Measurements from ENCODE around the gene CCNB3.
A peak's percentile ranks its signal among the peaks of the same experiment; 100 is the strongest.
"Not testable (repeated sequence)": the region's sequence is repeated elsewhere in the genome, so short reads cannot be mapped to it uniquely, and the experiment has no call there.

The CCNB3 gene, protein sequence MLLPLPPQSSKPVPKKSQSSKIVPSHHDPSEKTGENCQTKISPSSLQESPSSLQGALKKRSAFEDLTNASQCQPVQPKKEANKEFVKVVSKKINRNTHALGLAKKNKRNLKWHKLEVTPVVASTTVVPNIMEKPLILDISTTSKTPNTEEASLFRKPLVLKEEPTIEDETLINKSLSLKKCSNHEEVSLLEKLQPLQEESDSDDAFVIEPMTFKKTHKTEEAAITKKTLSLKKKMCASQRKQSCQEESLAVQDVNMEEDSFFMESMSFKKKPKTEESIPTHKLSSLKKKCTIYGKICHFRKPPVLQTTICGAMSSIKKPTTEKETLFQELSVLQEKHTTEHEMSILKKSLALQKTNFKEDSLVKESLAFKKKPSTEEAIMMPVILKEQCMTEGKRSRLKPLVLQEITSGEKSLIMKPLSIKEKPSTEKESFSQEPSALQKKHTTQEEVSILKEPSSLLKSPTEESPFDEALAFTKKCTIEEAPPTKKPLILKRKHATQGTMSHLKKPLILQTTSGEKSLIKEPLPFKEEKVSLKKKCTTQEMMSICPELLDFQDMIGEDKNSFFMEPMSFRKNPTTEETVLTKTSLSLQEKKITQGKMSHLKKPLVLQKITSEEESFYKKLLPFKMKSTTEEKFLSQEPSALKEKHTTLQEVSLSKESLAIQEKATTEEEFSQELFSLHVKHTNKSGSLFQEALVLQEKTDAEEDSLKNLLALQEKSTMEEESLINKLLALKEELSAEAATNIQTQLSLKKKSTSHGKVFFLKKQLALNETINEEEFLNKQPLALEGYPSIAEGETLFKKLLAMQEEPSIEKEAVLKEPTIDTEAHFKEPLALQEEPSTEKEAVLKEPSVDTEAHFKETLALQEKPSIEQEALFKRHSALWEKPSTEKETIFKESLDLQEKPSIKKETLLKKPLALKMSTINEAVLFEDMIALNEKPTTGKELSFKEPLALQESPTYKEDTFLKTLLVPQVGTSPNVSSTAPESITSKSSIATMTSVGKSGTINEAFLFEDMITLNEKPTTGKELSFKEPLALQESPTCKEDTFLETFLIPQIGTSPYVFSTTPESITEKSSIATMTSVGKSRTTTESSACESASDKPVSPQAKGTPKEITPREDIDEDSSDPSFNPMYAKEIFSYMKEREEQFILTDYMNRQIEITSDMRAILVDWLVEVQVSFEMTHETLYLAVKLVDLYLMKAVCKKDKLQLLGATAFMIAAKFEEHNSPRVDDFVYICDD (N-terminal part only)

DNA sequence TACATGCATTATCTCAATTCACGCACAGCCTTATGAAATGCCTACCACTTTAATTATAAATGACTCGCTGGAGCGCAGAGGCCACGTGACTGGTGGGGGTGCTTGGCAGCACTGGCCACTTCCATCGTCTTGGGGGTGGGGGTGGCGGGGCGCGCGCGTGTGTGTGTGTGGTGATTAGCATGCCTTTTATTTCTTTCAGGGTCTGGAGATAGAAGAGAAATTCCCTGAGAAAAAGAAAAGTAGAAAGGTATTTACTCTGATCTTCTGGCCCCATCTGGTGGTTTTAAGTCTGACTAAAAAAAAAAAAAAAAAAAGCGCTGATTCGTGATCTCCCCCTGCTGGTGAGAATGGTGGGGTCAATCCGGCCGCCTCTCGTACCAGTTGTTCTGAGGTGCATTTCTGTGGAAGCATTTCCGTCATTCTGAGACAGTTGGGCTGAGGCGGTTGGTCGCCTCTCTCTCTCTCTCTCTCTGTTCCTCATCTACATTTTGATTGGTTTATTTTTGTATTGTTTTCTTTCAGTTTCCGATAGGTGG is at the start of gene CCNB3:
CCNB3 (plus strand) TSS at position 402 of the 536 bp plus-strand sequence. CDS start 80,399 bp downstream, outside the sequence.
- peak; percentile 77 for DNase-seq

DNA sequence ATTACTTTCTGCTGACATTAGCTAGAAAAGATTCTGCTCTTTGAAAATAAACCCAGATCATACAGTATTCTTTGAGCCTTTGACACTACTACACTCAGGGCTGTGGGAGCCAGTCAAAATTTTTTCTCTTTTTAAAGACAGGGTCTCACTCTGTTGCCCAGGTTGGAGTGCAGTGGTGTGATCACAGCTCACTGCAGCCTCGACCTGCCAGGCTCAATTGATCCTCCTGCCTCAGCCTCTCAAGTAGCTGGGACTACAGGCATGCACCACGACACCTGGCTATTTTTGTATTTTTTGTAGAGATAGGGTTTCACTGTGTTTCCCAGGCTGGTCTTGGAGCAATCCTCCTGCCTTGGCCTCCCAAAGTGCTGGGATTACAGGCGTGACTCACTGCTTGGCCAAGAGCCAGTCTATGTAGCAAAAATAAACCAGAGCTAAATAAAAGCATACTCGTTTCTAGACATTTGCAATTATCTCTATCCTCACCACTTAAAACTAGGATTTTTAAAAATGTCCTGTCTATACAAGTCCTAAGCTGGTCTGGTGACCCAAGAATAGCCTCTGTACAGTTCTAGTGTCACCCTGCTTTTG is 46.9 kb upstream of the CCNB3 start:
- peak; percentile 22 for DNase-seq

DNA sequence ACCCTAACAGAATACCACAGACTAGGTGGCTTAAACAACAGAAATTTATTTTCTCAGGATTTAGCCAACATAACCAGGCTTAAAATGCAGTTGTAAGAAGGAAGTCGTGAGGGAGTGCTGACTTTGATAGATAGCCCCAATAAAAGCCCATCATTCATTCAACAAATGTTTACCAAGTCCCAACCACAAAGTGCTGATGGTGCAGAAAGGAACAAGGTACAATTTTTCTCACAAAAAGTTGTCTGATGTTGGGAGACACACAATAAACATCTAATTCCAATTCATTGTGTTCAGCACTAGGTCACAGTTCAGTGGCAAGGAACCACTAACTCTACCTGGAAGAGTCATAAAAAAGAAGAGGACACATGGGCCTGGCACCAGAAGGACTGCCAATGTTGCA is 46.0 kb upstream of the CCNB3 start:
- DNase-seq, result no peak

DNA sequence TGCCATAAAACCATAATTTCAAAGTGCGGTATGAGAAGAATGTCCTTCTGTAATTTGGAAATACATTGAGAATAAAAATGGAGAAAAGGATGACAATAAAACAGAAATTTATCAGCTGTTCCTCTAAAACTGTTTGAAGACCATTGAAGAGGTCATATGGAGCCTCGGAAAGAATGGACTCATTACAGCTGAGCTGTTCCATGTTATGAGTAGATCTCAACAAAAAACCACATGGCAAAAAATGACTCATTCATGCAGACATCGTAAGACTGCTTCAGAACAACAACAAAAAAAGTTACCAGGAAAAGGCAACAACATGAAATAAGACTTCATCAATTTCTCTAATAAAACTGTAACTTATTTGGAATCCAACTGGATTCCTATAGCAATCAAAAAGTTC is 43.4 kb upstream of the CCNB3 start:
- DNase-seq, result no peak

DNA sequence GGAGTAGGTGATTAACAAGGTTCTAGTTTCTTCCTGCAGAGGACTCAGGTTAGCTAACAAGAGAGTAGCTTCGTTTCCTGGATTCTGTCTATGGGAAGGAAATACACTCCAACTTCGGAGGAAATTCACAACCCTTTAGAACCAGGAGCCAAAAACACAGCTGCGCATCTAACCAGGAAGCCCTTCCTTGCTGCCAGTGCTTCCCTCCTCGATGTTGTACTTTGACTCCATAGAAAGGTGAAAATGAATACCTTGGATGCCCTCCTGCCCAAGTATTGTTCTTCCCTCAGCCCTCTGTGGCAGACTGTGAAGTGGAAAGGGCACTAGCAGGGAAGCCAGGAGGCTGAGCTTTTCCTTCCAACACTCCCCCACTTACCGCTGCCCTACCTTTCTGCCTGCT is 38.8 kb upstream of the CCNB3 start:
- DNase-seq, result no peak

DNA sequence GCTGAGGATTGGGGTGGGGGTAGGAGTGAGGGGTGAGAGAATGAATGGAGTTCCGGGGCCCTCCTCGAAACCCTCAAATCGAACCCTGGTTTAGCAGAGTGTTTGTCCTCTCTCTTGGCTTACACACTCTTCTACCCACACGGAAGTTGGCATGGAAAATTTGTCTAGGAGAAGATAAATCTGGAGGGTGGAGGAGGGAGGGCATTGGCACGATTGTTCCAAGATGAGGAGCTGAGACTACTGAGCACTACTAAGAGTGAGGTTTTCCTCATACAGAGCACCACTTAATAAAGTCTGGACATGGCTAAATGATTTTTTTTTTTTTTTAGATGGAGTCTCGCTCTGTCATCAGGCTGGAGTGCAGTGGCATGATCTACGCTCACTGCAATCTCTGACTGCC is 37.2 kb upstream of the CCNB3 start:
- DNase-seq, result no peak

DNA sequence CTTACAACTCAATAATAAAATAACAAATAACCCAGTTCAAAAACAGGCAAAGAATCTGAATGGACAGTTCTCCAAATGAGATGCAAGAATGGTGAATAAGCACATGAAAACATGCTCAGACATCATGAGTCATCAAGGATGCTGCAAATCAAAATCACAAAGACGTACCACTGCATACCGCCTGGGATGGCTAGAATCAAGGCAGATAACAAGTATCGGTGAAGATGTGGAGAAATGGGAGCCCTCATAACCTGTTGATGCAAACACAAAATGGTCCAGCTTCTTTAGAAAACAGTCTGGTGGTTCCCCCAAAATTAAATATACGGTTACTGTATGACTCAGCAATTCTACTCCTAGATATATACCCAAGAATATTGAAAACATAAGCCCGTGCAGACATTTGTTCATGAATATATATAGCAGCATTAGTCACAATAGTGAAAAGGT is 36.3 kb upstream of the CCNB3 start:
- peak; percentile 24 for DNase-seq

DNA sequence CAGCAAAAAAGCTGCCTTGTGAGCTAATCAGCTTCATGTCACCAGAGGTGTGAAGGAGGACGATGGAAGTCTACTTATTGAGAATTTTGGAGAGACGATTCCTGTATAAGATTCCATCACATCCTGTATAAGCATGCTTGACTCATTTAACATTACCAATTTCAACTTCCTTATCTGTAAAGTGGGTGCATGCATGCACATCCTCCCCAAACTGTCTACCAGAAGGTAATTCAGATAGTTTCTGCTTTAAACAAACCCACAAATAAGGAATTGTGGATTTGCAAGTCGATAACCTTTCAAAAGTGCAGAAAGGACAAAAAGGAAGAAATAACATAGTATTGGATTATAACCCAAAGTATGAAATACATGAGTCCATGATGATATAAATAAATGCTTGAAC is 34.8 kb upstream of the CCNB3 start:
- no peak for DNase-seq

DNA sequence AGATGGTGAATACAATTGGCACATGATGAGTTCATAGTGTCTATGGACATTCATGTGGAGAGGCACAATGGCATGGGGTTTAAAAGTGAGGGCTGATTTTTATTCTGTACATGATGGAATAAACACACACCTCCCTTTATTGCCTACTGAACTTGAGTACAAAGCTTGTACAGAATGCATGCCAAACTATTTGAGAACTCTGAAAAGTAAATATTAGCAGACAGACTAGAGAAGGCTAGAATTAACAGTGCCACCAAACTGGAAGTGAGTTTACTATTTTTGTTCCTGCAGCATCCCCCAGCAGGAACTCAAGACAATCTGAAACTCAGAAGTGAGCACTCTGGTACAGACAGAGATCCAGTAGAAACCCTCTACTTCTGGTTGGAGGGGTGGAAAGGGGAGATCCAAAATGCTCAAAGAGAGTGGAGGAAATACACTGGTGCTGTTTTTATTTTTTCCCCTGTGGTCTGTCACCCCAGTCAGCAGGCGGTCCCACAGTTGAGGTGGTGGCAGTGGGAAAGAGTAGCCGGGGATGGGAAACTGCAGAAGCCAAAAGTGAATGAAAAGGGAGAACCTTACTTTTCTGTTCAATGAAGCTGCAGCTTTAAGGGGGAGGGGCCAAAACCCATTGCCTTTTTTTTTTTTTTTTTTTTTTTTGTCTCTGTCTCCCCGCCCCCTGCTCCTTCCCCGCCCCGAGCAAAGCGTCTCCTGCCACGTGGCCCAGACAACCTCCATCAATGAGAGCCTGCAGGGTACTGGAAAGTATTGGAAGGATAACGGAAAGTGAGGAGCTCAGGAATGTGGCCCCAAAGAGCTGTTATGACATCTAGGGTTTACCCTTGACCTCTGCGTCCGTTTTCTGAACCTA is 24.3 kb upstream of the CCNB3 start:
- DNase-seq, result no peak

DNA sequence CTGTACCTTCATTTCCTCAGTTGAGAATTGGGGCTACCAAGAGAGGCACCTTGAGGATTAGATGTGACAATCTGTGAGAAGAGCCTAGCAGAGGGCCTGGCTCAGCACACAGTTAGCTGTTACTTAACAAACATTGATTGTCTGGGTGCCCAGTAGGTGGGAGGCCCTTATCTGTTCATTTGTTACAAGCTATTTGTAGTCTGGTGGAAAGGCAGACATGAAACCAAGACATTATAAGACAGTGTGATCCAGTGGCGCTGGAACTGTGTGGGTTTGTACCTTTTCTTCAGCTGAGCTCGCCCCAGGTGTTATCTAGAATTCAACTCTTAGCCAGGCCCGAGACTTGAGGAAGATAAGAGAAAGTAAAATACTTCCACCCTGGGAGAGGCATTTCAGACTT is 20.7 kb upstream of the CCNB3 start:
- no peak for DNase-seq

DNA sequence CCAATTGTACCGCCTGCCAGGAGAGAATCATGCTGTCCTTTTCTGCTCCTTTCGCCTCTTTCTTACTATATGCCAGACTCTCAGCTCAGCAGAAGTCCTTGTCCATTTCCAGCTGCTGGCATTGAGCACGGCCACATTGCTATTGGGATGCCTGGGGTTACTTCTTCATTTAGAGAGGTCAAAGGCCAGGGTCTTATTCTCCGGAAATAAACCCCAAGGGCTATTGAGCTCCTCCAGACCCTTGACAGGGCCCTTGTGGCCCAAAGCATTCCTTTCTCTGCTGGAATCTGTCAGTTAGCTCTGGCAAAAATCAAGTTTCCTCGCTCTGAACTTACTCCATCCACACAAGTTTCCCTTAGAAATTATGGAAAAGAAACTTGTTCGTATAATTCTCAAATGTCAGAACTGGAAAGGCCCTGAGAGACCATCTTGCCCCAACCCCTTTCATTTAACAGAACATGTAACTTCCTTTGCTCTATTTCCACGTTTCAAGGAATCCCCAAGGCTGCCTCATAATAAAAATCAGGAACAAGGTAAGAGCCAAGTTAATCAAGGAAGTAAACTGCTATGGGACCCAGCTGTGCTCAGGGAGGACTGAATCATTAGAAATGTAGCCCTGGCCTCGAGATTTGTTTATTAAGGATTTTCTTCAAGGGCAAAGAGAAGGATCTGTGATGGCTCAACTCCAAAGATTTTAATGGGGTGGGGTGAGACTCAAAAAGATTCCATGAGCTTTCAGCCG is 15.5 kb upstream of the CCNB3 start:
- no peak for DNase-seq

DNA sequence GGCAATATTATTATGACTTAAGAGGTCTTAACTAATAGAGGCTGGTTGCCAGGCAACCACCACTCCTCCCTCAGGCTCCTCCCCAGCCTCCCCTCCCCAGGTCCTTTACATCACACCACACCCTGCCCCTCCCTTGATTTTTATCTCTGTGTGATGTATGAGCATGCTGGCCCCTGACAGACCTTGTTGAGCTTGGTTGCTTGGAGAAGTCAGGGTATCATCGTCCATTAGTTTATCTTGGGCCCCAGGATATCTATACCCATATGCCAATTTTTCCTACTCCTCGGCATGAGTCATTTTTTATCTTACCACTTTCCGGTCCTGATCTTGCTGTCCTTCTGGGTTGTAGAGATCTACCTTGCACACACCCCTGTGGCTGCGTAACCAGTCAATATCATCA is 6.2 kb upstream of the CCNB3 start:
- DNase-seq, result no peak

DNA sequence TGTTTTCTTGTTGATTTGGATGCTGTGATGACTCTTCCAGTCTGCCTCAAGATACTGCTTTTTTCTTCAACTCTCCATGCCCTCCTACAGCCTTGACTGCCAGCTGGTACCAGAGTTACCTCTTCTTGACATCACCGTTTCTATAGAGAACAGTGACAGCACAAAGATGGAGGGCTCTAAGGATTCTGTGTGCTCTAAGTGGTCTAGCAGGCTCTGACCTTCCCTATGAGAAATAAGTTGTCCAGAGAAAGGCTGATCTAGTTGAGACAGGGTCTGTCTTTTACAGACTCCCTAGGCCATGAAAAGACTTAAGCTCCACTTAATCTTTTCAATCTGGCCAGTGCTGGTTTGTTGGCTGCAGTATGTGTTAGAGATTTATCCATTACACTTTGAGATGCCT is 3.7 kb upstream of the CCNB3 start, which contains the start of gene AKAP4:
AKAP4 (minus strand) TSS at position 101 of the 400 bp plus-strand sequence. CDS start 118 bp downstream, outside the sequence.
- no peak for DNase-seq

DNA sequence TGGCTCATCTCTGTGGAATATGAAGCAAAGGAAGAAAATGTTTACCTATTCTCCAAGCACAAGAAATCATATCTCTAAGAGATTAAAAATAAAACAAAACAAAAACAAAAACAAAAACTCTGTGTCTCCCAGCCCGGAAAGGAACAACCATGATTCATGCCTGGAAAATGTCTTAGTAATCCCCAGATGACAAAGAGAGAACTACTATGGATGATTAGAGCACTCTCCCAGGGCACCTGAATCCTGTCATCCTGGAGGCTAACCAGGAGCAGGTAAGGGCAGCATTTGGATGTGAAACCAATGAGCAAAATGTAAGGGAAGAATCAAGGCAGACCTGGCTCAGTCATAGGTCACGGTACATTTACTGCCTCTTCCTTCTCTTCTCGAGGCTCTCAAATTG is 2.0 kb upstream of the CCNB3 start:
- DNase-seq, result no peak

DNA sequence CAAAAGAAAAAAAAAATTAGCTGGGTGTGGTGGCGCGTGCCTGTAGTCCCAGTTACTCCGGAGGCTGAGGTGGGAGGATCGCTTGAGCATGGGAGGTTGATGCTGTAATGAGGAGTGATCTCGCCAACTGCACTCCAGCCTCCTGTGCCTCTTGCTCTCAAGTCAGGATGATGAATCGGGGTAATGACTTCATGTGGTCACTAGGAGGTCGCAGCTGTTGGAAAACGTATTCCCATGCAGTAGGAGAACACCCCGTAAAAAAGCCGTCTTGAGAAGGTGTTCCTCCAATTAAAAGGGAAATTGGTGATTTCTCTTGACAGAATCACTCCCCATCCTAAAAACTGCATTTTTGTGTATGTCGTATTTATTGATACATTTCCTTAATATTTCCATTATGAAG is 2.2 kb downstream of the CCNB3 start:
- no peak for DNase-seq

DNA sequence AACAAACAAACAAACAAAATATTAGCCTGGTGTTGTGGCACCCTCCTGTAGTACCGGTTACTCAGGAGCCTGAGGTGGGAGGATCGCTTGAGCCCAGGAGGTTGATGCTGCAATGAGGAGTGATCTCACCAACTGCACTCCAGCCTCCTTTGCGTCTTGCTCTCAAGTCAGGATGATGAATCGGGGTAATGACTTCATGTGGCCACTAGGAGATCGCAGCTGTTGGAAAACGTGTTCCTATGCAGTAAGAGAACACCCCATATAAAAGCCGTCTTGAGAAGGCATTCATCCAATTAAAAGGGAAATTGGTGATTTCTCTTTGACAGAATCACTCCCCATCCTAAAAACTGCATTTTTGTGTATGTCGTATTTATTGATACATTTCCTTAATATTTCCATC is 6.9 kb downstream of the CCNB3 start:
- DNase-seq, result peak; percentile 3

DNA sequence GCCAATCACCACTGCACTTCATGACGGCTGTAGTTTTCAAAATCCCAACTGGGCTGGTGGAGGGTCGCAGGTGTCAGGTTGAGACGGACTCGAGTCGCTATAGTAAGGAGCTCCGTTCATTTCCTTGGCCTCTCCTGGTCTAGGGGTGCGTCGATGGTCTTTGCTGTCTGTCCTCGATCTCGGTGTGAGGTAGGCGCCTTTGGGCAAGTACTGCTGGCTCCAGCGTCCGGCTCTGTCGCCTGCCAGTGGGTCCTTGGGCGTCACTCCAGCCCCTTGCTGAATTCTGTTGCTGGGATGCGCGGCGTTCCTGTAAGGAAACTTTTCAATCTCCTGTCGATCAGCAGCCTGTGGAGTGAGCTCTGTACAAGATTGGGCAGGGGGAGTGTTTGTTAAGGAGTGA is 76.7 kb downstream of the CCNB3 start:
- no peak for DNase-seq

DNA sequence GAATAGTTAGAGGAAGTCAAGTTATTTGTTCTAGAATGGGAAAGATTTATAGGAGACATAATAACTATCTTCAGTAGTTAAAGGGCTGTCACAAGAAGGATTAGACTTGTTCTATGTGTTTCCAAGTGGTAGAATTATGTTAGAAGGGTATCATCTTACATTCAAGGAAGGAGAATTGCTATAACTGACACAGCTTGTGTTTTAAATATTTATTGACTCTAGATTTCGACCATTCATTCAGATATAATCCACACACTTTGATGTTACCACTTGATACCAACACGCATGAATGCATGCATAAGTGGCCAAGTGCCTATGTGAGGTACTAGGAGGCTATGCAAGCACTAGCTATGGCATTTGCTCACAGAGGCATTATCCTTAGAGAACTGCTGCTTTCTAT is 122.7 kb downstream of the CCNB3 start:
- no peak for DNase-seq

DNA sequence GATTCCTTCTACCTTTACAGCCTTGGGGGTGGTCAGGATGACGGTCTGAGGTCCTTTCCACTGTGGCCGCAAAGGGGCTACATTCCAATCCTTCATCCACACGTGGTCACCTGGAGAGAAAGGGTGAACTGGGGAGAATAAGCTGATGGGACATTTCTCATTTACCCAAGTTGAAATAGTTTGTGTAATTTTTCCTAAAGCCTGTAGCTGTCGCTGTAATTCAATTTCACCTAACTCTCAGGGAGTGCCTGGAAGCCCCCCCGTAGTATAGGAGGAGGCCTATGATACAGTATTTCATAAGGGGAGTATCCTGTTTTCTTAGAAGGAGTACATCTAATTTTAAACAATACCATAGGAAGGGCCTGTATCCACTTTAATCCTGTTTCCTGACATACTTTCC is 128.1 kb downstream of the CCNB3 start:
- DNase-seq, result not testable (repeated sequence)

DNA sequence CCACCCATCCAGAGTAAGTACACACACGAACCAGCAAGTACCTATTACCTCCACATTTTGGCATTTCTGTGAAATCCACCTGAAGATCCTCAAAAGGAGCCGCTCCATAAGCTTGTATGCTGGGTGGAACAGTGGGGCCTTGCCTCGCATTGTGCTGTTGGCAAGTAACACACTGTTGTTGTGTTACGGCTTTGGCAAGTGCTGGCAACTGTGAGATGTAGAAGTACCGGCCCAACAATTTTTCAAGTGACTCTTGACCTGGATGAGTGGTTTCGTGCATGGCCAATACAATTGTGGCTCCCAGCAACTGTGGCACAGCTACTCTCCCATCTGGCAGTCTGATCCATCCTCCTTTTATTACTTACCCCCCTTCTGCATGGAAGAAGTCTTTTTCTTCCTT is 128.7 kb downstream of the CCNB3 start:
- no peak for DNase-seq

DNA sequence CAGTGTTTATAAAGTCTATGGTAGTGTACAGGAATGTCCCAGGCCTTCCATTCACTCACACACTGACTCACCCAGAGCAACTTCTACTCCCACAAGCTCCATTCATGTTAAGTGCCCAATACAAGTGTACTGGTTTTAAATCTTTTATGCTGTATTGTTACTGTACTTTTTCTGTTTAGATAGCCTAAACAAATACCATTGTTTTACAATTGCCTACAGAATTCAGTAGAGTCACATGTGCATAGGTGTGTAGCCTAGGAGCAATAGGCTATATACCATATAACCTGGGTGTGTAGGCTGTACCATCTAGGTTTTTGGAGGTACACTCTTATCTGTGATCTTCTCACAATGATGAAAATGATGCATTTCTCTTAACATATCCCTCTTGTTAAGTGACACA is 139.4 kb downstream of the CCNB3 start:
- DNase-seq, result no peak
